Measurements from ENCODE around the gene ABCC10.
A peak's percentile ranks its signal among the peaks of the same experiment; 100 is the strongest.

Gene ABCC10

DNA sequence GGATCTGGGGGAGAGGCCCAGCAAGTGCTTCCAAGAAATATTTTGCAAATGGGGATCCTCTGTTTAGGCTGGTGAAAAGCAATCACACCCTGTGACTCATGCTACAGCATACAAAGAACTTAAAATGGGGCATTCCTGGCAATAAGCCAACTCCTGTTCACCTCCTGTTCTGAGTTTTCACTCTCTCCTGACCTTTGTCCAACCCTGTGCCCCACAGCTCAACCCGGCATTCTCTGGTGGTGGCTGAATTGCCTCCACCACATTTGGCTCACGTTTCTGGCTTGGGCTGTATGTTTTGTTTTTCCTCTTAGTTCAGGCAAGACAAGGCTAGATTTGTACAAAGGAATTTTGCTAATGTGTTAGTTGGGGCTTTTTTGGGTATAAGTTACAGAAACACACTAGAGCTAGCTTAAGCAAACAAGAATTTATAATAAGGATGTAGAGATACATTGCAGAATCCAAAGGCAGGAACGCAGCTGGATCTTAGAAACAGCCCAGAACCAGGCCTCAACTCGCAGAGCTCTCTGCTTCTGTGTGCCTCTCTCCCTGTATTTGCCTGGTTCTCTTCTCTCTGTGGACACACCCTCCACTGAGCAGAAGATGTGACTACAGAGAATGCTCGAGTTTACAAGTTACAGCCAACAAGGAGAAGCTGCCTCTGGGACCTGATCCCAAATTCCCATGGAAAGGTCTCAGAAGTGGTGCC lies 9.4 kb downstream of the ABCC10 start:
- no peak for DNase-seq (ENCODE audit: insufficient read length, low spot score)
- TF ChIP-seq, protein P1, sequence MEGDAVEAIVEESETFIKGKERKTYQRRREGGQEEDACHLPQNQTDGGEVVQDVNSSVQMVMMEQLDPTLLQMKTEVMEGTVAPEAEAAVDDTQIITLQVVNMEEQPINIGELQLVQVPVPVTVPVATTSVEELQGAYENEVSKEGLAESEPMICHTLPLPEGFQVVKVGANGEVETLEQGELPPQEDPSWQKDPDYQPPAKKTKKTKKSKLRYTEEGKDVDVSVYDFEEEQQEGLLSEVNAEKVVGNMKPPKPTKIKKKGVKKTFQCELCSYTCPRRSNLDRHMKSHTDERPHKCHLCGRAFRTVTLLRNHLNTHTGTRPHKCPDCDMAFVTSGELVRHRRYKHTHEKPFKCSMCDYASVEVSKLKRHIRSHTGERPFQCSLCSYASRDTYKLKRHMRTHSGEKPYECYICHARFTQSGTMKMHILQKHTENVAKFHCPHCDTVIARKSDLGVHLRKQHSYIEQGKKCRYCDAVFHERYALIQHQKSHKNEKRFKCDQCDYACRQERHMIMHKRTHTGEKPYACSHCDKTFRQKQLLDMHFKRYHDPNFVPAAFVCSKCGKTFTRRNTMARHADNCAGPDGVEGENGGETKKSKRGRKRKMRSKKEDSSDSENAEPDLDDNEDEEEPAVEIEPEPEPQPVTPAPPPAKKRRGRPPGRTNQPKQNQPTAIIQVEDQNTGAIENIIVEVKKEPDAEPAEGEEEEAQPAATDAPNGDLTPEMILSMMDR (IDR thresholded peaks at IDR 0.05; ENCODE audit: insufficient read depth, missing control alignments): no peak
- FAIRE-seq: no peak

DNA sequence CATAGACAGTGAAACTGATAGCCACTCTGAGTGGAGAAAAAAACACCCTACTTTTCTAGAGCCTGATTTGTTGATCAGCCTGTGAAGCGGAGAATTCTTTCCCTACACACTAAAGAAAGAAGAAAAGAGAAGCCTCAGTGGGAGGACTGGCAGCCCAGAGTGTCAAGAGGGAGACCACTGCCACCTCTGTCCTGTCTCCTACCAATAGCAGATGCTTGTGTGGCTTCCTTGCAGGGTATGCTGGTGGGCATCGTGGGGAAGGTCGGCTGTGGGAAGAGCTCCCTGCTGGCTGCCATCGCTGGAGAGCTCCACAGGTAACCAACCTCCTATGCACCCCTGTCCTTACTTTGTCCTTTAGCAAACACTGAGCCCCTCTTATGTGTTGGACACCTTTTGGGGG lies 10.4 kb downstream of the ABCC10 start:
- no peak for FAIRE-seq
- no peak for DNase-seq (ENCODE audit: insufficient read length, low spot score)
- TF ChIP-seq, protein P1 (IDR thresholded peaks at IDR 0.05; ENCODE audit: insufficient read depth, missing control alignments): no peak

DNA sequence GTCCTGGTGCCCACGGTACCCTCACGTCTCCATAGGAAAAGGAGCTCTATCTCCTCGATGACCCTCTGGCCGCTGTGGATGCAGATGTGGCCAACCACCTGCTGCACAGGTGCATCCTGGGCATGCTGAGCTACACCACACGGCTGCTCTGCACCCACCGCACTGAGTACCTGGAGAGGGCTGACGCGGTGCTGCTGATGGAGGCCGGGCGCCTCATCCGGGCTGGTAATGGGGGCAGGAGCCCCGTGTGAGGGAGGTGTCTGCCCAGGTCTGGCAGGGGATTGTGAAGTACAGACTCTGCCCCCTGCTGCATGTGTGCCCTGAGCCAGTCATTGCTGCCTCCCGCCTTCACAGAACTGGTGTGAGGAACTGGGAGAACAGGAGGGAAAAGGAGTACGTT lies 15.6 kb downstream of the ABCC10 start:
- FAIRE-seq: no peak
- TF ChIP-seq, protein P1 (IDR thresholded peaks at IDR 0.05; ENCODE audit: insufficient read depth, missing control alignments): no peak
- peak; percentile 5 for DNase-seq (ENCODE audit: insufficient read length, low spot score)

DNA sequence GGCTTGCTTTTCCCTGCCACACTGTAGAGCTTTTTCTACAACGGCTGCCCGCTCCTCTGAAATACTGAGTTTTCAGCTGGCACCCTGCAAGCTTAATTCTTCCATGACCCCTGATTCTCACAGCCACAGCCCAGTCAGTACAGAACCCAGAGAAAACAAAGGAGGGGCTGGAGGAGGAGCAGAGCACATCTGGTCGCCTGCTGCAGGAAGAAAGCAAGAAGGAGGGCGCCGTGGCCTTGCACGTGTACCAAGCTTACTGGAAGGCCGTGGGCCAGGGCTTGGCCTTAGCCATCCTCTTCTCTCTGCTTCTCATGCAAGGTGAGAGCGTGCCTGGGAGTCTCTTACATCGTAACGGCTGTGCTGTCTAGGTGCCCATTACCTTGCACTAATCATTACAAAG lies 16.7 kb downstream of the ABCC10 start:
- FAIRE-seq: no peak
- TF ChIP-seq, protein P1 (IDR thresholded peaks at IDR 0.05; ENCODE audit: insufficient read depth, missing control alignments): no peak
- DNase-seq (ENCODE audit: insufficient read length, low spot score): no peak

DNA sequence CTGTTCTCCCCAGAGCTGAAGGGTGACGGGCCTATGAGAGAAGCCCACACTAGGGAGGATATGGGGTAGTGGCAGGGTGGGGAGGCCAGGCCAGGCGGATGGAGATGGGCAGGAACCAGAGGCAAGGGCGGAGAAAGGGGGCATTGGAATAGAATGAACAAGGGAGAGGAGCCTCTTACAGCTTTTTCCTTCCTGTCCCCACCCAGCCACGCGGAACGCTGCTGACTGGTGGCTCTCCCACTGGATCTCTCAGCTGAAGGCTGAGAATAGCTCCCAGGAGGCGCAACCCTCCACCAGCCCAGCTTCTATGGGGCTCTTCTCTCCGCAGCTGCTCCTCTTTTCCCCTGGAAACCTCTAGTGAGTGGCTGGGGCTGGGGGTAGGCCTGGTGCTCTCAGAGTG lies 17.2 kb downstream of the ABCC10 start:
- TF ChIP-seq, protein P1 (IDR thresholded peaks at IDR 0.05; ENCODE audit: insufficient read depth, missing control alignments): no peak
- DNase-seq (ENCODE audit: insufficient read length, low spot score) (no peak), FAIRE-seq (no peak)

DNA sequence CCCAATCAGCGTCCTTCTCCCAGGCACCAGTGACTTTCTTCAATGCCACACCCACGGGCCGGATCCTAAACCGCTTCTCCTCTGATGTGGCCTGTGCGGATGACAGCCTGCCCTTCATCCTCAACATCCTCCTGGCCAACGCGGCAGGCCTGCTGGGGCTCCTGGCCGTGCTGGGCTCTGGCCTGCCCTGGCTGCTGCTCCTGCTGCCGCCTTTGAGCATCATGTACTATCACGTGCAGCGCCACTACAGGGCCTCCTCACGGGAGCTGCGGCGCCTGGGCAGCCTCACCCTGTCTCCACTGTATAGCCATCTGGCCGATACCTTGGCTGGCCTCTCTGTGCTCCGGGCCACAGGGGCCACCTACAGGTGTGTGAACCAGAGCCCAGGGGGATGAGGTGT lies 18.2 kb downstream of the ABCC10 start:
- FAIRE-seq: no peak
- TF ChIP-seq, protein P1 (IDR thresholded peaks at IDR 0.05; ENCODE audit: insufficient read depth, missing control alignments): no peak
- no peak for DNase-seq (ENCODE audit: insufficient read length, low spot score)

DNA sequence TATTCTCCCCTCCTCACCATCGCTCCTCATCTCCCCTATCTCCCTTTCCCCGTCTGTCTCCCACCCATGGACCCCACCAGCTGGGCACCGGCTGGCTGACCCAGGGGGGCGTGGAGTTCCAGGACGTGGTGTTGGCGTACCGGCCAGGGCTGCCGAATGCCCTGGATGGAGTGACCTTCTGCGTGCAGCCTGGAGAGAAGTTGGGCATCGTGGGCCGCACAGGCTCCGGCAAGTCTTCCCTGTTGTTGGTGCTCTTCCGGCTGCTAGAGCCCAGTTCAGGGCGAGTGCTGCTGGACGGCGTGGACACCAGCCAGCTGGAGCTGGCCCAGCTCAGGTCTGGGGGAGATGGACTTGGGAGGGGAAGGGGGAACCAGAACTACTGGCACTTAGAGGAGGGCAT lies 20.3 kb downstream of the ABCC10 start:
- no peak for FAIRE-seq
- TF ChIP-seq, protein P1 (IDR thresholded peaks at IDR 0.05; ENCODE audit: insufficient read depth, missing control alignments): no peak
- no peak for DNase-seq (ENCODE audit: insufficient read length, low spot score)

All from D721Med (cell line).